AG08395 (cell line): Measurements from ENCODE around the gene FPR1.

Source experiments
- DNase-seq: peaks from one replicate; pipeline ENCODE4 v3.0.0; 2012; ENCODE audit warnings: mixed read lengths, low spot score

Gene FPR1, protein sequence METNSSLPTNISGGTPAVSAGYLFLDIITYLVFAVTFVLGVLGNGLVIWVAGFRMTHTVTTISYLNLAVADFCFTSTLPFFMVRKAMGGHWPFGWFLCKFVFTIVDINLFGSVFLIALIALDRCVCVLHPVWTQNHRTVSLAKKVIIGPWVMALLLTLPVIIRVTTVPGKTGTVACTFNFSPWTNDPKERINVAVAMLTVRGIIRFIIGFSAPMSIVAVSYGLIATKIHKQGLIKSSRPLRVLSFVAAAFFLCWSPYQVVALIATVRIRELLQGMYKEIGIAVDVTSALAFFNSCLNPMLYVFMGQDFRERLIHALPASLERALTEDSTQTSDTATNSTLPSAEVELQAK

DNA sequence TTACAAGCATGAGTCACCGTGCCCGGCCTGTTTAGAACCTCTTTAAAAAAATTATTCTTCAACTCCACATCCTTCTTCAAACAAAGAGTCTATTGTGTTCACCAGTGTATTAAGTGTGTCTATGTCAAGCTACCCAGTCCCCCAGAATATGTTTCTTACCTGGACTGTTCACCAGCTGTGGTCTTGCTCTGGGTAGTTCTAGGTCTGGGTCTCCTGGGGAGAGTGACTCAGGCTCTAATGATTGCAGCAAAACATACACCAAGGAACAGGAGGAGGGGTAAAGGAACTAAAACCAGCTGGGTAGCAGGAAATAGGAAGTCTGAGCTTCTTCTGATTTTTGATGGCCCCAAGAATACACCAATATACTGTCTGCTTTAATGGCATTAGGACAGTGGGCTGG, at the start of gene FPR1:
FPR1 (minus strand) TSS at position 224 of the 400 bp plus-strand sequence. CDS start 4,884 bp downstream, outside the sequence.
- peak; percentile 33 for DNase-seq

DNA sequence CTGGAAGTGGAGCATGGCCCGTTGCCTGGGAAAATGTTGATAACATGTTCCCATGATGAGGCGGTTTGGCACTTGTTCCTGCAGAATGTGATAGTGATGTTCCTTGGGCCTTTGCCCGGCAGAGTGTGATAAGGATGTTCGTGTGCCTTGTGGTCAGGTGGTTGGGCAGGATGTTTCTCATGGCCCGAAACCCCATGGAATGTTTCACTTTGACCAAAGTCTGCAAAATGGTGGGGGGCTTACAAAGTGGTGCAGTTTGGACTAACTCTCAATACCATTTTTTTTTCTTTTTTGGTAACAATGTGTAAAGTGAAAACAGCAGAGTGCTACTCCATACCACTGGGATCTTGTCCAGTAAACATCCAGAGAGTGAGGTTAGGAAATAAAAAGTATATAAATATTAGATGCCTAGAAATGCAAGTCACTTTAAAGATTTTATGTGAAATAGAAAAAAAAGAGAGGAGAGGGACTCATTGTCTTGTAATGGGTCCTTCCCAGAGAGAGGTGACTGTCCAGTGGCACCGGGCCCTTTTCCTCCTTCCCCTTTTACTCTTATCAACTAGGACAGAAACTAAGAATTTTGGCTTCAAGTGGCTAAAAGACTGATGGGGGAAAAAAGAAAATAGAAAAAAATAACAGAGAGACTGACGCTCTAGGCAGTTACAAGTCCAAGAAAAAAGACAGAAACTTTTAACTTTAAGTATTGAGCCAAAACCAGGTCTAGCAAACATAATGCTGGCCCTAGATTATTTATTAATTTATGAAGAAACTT, 49.0 kb upstream of the FPR1 start:
- no peak for DNase-seq

DNA sequence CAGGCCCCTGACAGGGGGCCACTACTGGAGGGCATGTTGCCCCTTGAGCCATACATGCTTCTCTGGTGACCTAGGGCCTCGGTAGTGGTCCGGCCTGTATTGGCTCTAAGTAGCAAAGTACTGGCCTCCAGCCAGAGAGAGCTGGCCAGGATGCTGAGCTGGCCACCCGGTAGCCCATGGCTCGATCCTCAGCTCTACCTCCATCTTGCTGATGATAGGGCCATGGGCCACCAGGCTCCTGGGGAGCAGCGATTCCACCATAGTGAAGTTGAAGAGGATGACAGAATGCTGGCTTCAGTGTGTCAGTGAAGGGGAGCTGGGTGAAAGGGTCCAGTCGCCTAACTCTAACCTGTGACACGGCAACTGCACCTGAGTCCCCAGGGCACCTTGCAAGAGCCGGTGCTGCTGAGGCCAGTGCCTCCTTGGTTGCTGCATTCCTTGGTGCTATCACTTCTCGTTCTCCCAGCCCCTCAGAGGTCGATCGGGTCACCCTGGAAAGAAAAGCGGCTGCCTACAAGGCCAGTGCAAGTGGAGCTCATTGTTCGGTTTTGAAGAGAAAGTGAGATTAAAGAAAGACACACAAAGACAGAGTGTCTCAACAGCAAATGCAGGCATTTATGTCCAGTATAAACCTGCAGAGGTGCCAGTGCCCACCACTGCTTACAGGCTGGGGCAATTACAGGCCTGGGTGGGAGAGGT, 48.2 kb upstream of the FPR1 start:
- no peak for DNase-seq

DNA sequence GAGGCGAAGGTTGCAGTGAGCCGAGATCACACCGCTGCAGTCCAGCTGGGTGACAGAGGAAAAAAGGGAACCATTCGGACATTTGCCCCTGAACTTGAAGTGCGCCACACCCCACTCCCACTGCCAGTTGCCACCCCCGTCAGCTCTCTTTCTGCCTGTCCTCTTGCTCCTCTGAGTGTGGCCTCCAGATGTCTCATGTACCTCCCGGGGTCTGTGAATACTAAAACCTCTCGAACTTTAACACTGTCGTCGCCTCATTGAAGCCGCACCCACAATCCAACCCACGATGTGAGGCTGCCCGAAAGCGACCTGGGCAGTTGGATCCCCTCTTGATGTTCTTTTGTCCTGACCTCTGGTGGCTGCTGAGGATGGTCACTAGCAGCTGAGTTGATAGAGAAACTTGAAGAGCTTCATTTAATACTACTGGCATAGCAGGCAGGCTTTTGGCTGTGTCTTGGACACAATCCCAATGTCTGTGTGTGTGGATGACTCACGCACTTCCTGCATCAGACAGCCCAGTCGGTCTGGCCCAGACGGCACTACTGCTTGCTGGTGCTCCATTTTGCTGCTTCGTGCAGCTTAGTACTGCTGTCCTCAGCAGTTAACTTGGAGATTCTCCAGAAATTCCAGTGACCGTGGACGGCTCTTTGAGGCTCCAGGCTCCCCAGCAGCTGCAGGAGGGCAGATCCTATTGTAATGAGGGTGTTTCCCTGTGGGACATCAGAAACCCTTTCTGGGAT, 47.5 kb upstream of the FPR1 start:
- DNase-seq: peak; percentile 97

DNA sequence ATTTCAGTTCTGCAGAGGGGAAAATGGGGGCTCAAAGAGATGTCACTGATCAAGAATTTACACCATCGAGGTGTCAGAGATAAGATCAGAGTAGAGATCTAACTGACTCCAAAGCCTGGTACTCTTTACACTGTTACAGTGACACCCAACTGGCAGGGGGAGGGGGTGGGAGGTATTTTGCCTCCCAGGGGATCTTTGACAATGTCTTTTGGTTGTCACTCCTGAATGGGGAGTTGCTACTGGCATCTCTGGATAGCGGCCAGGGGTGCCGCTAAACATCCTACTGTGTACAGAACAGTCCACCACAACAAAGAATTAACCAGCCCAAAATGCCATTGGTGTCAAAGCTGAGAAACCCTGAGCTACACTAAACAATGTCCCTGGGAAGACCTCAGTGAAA, 46.4 kb upstream of the FPR1 start:
- no peak for DNase-seq

DNA sequence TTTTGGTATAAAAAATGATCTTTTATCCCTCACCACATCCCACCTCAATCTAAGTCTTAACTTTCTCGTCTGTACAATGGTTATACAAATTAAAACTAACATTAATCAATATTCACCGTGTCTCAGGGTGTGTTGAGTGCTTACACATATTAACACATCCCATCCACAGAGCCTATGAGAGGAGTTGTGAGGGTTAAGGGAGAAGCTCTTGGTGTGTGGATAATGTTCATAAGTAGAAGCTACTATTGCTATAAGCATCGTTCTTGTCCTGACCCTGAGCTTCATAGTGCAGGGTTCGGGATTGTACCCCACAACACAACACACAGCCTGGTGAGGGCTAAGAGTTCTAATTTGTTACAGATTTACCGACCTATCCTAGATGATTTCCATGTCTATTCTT, 45.8 kb upstream of the FPR1 start:
- DNase-seq: no peak

DNA sequence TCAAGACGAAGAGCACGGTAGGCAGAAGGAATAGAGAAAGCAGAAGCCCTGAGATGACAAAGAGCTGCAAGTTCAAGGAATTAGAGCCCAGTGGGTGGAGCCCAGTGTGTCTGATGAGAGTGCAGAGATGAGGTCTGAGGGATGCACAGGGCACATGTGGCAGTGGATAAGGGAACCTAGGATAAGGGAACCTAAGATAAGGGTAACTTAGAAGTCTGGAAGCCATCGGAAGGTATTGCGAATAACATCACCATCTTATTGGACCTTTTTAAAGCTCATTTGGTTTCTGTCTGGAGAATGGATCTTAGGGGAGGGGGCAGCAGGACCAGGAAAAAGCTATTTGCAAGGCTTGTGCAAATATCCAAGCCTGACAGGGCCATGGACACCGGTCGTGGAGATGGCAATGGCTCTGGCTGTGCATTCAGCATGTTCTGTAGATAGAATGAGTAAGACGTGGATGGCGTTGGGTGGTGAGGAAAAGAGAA, 44.6 kb upstream of the FPR1 start:
- DNase-seq: no peak

DNA sequence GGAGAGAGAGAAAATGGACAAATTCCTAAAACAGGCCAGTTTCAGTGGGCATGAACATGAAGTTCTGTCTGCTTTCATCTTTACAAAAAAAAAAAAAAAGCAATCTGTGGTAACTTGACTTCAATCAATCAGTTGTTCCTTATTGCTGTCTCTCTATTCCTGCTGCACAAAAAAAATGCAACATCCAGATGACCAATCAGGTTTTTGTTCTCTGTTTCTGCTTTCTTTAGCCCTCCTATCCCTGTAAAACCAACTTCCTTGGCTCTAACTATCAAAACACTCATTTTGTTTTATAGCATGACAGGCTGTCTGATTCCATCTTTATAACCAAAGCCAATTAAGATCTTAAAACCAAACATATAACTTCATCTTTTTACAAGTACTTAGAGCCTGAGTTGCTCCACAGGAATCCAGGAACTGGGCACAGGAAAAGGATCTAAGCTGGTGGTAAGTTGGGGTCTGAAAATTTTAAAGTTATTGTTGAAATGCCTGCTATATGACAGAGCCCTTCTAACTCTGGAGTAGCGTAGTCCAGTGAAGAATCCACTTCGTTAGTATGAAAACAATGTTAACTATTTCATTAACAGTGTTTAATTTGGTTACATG, 43.3 kb upstream of the FPR1 start, which contains the start of gene FPR3:
FPR3 (plus strand) TSS at position 273 of the 606 bp plus-strand sequence. CDS start 28,592 bp downstream, outside the sequence.
- no peak for DNase-seq

DNA sequence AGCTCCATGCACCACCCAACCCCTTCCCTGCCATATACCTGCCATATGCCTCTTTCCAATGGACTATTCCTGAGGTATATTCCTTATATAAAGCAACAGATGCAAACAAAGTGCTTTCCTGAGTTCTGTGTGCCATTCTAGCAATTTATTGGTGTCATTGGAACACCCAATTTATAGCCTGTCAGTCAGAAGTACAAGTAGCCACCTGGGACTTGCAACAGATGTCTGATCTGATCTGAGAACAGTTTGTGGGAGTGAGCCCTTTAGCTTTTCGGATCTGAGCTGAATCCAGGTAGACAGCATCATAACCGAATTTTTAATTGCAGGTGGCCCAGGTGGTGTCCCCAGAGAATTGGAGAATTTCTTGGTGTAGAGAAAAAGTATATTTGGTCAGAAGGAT, 42.3 kb upstream of the FPR1 start:
- DNase-seq: no peak

DNA sequence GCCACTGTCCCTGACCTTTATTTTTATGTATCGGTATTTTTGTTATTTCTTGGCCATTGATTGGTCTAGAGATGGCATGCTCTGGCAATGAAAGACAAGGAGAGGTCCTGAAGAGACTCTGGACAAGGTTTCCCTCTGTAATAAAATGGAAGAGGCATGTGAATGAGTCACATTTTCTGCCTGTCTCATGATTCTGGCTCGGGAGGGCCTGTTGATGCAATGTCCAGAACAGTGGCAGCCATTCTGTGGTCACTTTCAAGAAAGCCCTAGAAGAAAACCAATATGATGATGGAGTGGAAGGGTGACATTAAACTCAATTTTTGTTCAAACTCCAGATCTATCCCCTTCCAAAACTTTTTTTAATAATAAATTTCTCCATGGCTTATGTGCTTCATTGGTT, 41.3 kb upstream of the FPR1 start:
- no peak for DNase-seq

DNA sequence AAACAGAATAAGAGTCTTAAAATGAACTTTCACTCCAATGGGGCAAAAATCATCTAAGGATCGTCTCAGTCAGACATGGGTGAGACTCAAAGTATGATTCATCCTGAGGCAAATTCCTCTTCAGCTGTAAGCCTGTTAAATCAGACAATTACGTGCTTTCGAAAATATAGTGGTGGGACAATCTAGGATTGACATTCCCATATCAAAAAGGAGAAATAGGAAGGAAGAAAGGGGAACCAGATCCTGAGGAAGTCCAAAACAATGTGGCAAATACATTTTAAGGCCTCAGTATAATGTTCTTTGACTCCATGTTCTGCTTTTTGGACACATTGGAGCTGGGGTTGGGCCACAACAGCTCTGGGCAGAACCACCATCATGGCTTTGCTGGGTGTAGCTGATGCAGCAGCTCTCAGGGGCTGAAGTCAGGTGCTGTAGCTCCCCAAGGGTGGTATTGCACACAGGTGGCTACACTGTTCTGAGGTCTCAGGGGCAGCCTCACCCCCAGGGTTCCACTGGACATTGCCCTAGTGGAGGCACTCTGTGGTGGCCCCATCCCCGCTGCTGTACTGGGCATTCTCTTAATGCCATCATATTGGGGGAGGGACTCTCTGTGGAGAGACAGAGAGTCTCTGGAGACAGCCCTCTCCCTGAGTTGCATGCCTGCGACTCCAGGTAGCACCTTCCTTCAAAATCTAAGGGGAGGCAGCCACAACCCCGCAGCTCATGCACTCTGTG, 37.5 kb upstream of the FPR1 start:
- DNase-seq: no peak

DNA sequence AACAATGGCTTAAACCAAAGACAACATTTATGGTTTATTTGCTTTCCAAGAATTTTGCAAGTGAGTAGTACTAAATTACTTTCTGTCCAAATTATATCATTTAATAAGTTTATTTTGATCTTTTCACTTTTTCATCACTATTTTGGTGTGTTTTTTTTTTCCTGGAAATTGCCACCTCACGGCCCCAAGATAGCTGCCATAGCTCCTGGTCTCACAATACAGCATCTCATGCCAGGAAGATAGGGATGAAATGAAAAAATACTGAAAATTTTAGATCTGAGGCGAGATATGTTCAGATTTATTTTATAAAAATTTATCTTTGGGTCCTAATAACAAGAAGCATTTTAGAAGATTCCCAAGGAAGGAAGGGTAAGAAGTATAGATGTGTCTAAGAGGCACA, 36.4 kb upstream of the FPR1 start:
- no peak for DNase-seq

DNA sequence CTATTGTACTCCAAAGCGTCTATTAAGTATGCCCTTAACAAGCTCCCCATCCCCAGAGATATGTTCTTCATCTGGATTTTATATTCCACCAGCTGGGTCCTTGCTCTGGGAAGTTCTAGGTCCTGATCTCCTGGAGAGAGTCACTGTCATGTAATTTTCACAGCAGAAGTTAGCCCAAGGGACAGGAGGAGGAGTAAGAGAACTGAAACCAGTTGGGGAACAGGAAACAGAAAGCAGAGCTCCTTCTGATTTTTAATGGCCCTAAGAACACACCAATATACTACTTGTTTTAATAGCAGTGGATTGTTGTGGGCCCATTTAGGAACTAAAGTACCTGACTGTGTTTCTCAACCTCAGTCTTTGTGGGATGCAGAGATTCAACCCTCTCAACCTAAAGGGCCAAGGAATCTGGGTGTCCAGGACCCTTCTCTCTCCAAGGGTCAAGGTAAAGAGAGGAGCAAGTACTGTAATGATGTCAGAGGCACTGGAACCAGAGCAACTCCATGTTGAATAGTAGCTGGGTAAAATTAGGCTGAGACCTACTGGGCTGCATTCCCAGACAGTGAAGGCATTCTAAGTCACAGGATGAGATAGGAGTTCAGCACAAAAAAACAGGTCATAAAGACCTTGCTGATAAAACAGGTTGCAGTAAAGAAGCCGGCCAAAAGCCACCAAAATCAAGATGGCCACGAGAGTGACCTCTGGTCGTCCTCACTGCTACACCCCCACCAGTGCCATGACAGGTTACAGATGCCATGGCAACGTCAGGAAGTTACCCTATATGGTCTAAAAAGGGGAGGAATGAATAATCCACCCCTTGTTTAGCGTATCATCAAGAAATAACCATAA, 35.2 kb upstream of the FPR1 start:
- DNase-seq: no peak

DNA sequence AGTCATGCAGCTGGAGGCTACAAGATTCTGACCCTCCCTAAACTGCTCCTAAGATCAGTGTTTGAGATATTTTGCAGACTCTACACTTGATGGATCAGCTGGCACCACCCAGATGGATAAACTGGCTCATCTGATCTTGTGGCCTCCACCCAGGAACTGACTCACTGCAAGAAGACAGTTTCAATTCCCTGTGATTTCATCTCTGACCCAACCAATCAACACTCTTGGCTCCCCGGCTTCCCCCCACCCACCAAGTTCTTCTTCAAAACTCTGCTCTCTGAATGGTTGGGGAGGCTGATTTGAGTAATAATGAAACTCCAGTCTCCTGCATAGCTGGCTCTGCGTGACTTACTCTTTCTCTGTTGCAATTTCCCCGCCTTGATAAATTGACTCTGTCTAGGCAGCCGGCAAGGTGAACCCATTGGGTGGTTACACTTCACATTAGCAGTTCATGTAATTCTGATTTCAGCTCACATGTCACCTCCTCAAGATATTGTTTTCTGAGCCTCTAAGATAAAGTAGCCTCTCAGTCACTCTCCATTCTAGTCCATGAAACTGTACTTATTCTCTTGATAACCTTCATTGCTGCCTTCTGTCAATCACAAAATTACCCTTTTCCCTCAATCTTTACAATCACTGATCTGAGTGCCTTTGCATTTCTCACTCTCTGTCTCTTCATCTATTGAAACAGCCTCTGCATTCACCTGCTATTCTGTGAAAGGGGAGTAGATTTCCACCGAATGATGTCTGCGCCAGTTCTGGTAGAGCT, 33.4 kb upstream of the FPR1 start:
- peak; percentile 74 for DNase-seq

DNA sequence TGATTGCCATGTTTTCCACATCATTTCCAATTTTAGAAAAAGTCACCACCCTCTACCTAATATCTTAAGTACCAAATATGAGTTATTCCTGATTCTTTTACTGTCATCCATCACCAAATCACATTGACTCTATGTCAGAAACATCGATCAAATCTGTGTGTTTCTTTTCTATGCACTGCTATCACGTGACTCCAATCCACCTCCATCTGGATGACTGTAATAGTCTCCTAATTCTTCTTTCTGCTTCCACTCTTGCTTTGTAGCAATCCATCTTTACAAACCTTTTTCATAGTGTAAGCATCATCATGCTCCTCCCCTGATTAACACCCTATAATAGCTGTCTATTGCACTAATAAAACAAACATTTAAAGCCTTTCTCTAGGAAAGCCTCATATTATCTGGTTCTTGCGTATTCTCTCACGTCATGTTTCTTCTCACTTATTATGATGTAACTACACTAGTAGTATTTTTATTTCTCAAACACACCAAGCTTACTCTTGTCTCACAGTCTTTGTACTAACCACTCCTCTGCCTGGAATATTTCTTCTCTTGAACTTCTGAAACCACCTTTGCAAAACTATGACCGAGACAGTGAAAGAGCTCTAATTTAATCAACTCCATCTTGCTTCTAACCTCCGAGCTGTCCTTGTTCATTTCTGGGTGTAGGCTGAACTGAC, 32.6 kb upstream of the FPR1 start:
- DNase-seq: no peak

DNA sequence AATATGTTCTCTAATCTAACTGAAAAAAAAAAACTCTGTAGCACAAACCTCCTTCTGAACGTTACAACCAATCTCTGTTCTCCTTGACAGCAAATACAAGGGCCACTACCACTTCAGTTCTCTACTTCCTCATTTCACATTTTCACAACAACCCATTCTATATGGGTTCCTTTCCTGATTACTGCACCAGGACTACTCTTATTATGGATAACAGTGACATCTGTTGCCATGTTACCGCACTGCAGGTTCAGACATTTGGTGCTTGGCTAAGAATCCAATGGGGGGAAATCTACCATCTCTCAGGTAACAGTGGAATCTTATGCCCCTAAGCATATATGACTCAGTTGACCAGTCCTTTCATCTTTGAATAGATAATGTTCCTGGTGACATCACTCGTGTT, 31.7 kb upstream of the FPR1 start:
- peak; percentile 32 for DNase-seq

DNA sequence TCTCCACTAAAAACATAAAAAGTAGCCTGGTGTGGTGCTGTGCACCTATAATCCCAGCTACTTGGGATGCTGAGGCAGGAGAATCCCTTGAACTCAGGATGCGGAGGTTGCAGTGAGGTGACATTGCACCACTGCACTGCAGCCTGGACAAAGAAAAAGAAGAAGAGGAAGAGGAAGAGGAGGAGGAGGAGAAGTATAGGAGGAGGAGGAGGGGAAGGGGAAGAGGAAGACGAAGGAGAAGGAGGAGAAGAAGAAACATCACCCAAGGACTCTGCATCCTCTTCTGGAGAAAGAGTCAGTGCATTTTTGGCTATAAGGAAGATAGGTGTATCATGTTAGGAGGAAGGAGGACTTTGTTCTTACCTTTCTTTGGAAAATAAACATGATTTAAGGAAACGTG, 30.3 kb upstream of the FPR1 start:
- DNase-seq: no peak

DNA sequence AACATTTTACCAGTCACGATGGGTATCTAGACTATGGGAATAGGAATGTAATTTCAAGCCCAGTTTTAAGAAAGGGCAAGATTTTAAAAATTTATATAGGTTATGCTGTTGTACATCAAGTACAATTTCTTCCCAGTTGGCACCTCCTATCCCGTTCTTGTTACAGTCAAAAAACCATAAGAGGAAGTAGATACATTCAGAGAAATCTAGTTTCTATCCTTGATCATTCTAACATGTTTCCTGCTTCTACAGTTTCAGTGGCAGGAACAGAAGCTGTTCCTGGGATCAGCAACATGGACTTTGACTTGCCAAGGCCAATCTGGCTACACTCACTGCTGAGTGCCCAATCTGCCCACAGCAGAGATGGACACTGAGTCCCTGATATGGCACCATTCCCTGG, 28.6 kb upstream of the FPR1 start:
- no peak for DNase-seq
